B cell (primary cell): ENCODE results near the gene CDH16.

Experiments used
- CTCF ChIP-seq: fragments of 200-600 bp; IDR thresholded peaks from one replicate; pipeline ENCODE4 v1.8.0; 2022; ENCODE audit warnings: antibody characterized with exemption, mild to moderate bottlenecking
- EZH2 ChIP-seq: IDR thresholded peaks from 2 replicates; pipeline ENCODE4 v1.6.1; 2012; ENCODE audit warnings: borderline replicate concordance, low read depth, mild to moderate bottlenecking, moderate library complexity, low read length; ENCODE audit not compliant: insufficient read depth, poor library complexity, severe bottlenecking

DNA sequence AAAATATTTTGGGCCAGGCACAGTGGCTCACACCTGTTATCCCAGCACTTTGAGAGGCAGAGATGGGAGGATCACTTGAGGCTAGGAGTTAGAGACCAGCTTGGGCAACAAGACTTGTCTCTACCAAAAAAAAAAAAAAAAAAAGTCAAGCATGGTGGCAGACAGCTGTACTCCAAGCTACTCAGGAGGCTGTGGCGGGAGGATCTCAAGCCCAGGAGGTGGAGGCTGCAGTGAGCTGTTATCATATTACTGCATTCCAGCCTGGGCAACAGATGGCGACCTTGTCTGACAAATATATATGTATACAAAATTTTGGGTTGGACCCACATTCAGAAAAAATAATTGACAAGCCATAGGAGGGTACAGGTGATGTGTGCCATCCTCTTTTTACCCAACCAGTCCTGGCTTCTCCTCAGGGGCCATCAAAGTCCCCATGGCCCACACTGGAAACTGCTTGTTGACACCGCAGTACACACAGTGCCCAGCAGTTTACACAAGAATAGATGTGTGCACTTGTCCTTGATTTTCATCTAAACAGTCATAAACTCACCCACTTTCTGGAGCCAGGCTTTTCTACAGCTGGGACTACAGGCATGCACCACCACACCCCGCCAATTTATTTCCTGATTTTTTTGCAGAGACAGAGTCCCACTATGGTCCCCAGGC is 18.3 kb upstream of the CDH16 start:
- TF ChIP-seq CTCF = no peak
- no peak for TF ChIP-seq EZH2
